ENCODE measurements around the gene MAPK10. TPM values are rescaled to one million over a fixed set of nuclear protein-coding genes. Genes with fewer than 3 reads are reported as not detected.

MAPK10 gene
- total RNA-seq, 2 experiments from 2014 or later: 32.0 TPM; not detected in 1

DNA sequence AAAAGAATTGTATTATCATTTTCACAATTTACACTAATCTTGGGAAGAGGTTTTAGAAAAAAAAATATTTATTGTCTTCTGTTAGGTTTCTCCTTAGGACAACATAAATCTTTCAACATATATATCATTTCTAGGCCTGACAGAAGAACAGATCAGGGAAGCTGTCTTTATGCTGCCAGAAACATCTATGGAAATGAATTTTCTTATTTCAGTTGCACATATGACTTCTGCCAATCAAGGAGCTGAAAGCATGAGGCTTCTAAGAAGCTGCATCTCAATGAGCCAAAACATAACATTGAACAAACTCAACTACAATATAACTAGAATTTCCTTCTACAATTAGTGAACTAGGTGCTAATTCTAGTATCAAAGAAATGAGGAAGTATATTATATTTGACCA is 258.4 kb downstream of the MAPK10 start:
- Histone ChIP-seq H3K4me1 (ENCODE audit: insufficient read depth, low read length, poor library complexity, severe bottlenecking) (no peaks in the 10 kb centered on the region), H3K4me3 (ENCODE audit: low read depth, low read length, poor library complexity, severe bottlenecking) (no peak overlapping the region), H3K9me2 (ENCODE audit: insufficient read depth, low read length) (no peaks in the 10 kb centered on the region), H3K36me3 (ENCODE audit: insufficient read depth, low read length) (no peaks in the 10 kb centered on the region), H3K79me2 (ENCODE audit: insufficient read depth, low read depth, low read length) (no peaks in the 10 kb centered on the region), H3K27ac (ENCODE audit: low read depth, low read length, poor library complexity, severe bottlenecking) (no peak overlapping the region), H3K4me2 (ENCODE audit: low read length) (no peak overlapping the region), H2AFZ (ENCODE audit: low read length) (no peak overlapping the region), H3K9me3 (ENCODE audit: low read length) (no peaks in the 10 kb centered on the region), H4K20me1 (ENCODE audit: insufficient read depth, low read length) (no peaks in the 10 kb centered on the region)
- no TSS peak for BruUV-seq (replicated peaks)
- ChIA-PET POLR2A (interaction anchor here (0.5 to 0.9 kb wide), 5 partner anchors 10 to 40 kb away, joined by 3 read pairs; no protein-coding TSS in a partner anchor), CTCF (ENCODE audit: unreplicated experiment) (interaction anchor here (0.6 kb wide), 1 partner anchor 232 kb away, joined by 4 read pairs; no protein-coding TSS in a partner anchor)
- intact Hi-C loops (cut with micrococcal nuclease; ENCODE audit: unreplicated experiment): no loop called here
- DNase-seq (ENCODE audit: low spot score): no peak
- TF ChIP-seq, protein P1, sequence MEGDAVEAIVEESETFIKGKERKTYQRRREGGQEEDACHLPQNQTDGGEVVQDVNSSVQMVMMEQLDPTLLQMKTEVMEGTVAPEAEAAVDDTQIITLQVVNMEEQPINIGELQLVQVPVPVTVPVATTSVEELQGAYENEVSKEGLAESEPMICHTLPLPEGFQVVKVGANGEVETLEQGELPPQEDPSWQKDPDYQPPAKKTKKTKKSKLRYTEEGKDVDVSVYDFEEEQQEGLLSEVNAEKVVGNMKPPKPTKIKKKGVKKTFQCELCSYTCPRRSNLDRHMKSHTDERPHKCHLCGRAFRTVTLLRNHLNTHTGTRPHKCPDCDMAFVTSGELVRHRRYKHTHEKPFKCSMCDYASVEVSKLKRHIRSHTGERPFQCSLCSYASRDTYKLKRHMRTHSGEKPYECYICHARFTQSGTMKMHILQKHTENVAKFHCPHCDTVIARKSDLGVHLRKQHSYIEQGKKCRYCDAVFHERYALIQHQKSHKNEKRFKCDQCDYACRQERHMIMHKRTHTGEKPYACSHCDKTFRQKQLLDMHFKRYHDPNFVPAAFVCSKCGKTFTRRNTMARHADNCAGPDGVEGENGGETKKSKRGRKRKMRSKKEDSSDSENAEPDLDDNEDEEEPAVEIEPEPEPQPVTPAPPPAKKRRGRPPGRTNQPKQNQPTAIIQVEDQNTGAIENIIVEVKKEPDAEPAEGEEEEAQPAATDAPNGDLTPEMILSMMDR (conservative IDR thresholded peaks at IDR 0.05; ENCODE audit: low read length): no peak
- no peak for TF ChIP-seq EZH2phosphoT487 (IDR thresholded peaks at IDR 0.05; ENCODE audit: borderline replicate concordance, low read depth, low read length)

DNA sequence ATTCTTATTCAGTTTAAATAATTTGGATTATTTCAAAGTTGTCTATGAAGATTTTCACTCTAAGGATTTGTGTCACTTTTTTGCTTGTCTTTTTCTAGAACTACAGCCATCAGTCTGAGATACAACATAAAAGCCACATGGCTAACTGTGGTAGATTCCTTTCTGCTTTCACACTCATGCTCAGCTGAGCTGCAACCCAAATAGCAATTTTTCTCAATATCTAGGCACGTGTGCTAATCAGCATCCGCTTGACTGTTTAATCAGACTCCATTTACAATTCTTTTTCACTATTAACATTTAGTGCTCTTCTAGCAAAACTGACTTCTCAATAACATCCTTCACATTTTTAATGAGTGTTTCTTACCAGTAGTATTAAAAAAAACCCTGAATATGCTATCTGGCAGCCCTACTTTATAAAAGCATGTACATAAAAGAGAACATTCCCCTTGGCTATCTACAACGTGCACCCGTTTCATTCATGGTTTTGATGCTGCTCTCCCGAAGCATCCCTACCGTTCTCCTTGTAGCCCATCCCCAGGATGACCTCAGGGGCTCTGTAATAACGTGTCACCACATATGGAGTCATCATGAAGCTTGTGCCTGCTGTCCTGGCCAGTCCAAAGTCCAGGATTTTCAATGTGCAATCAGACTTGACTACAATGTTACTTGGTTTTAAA is 259.2 kb downstream of the MAPK10 start:
- no peaks in the 10 kb centered on the region for H3K9me2 ChIP-seq (ENCODE audit: insufficient read depth, low read length)
- no peaks in the 10 kb centered on the region for H3K4me1 ChIP-seq (ENCODE audit: insufficient read depth, low read length, poor library complexity, severe bottlenecking)
- CTCF ChIA-PET (ENCODE audit: unreplicated experiment): interaction anchor here (0.6 kb wide), 1 partner anchor 232 kb away, joined by 4 read pairs; no protein-coding TSS in a partner anchor
- POLR2A ChIA-PET: interaction anchor here (0.5 to 0.9 kb wide), 4 partner anchors 11 to 39 kb away, joined by 3 read pairs; no protein-coding TSS in a partner anchor
- H2AFZ ChIP-seq (ENCODE audit: low read length): no peak overlapping the region
- H3K4me2 ChIP-seq (ENCODE audit: low read length): no peak overlapping the region
- no peaks in the 10 kb centered on the region for H4K20me1 ChIP-seq (ENCODE audit: insufficient read depth, low read length)
- no peak for DNase-seq (ENCODE audit: low spot score)
- no peaks in the 10 kb centered on the region for H3K36me3 ChIP-seq (ENCODE audit: insufficient read depth, low read length)
- H3K27ac ChIP-seq (ENCODE audit: low read depth, low read length, poor library complexity, severe bottlenecking): no peak overlapping the region
- intact Hi-C loops (cut with micrococcal nuclease; ENCODE audit: unreplicated experiment): no loop called here
- H3K9me3 ChIP-seq (ENCODE audit: low read length): no peaks in the 10 kb centered on the region
- H3K4me3 ChIP-seq (ENCODE audit: low read depth, low read length, poor library complexity, severe bottlenecking): no peak overlapping the region
- BruUV-seq (replicated peaks): no TSS peak
- no peaks in the 10 kb centered on the region for H3K79me2 ChIP-seq (ENCODE audit: insufficient read depth, low read depth, low read length)
- TF ChIP-seq, protein P1 (conservative IDR thresholded peaks at IDR 0.05; ENCODE audit: low read length): no peak
- TF ChIP-seq EZH2phosphoT487 (IDR thresholded peaks at IDR 0.05; ENCODE audit: borderline replicate concordance, low read depth, low read length): no peak

DNA sequence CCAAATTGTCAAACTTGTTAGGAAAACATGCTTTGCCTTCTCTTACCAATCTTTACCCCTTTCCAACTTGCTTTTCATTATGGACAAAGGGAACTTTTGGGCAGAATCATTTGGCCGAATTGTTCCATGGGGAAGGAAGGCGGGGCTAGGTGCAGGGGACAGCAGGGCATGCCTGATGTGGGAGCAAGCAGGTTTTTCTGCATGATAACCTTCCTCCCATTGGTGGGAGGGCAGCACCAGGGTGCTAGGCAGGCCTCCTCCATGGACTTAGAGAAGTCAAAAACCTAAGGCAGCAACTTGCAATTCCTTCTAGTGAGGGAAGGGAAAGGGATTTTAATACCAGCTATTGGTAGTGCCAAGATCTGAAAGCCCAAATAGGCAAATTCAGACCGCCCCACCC is 260.5 kb downstream of the MAPK10 start:
- Histone ChIP-seq H3K27ac (ENCODE audit: low read depth, low read length, poor library complexity, severe bottlenecking) (no peak overlapping the region), H4K20me1 (ENCODE audit: insufficient read depth, low read length) (no peaks in the 10 kb centered on the region), H3K79me2 (ENCODE audit: insufficient read depth, low read depth, low read length) (no peaks in the 10 kb centered on the region), H3K9me2 (ENCODE audit: insufficient read depth, low read length) (no peaks in the 10 kb centered on the region), H3K36me3 (ENCODE audit: insufficient read depth, low read length) (no peaks in the 10 kb centered on the region), H3K9me3 (ENCODE audit: low read length) (no peaks in the 10 kb centered on the region), H3K4me2 (ENCODE audit: low read length) (no peak overlapping the region), H3K4me1 (ENCODE audit: insufficient read depth, low read length, poor library complexity, severe bottlenecking) (no peaks in the 10 kb centered on the region), H3K4me3 (ENCODE audit: low read depth, low read length, poor library complexity, severe bottlenecking) (no peak overlapping the region), H2AFZ (ENCODE audit: low read length) (no peak overlapping the region)
- CTCF ChIA-PET (ENCODE audit: unreplicated experiment): no interaction called here
- BruUV-seq (replicated peaks): no TSS peak
- intact Hi-C loops (cut with micrococcal nuclease; ENCODE audit: unreplicated experiment): no loop called here
- no peak for DNase-seq (ENCODE audit: low spot score)
- POLR2A ChIA-PET: no interaction called here
- no peak for TF ChIP-seq EZH2phosphoT487 (IDR thresholded peaks at IDR 0.05; ENCODE audit: borderline replicate concordance, low read depth, low read length)
- TF ChIP-seq, protein P1 (conservative IDR thresholded peaks at IDR 0.05; ENCODE audit: low read length): no peak
